Natural killer cell (primary cell): Measurements from ENCODE around the gene GPR35. TPM values are rescaled to one million over a fixed set of nuclear protein-coding genes. Genes with fewer than 3 reads are reported as not detected.

Experiments
- ATAC-seq, 3 donors: fragments of 150-1000 bp in 2 of 3; fragments of 200-7000 bp in 1 of 3; cut with Tn5 transposase; 1 replicate in 1 of 3; 2 replicates in 2 of 3; pipeline ENCODE4 v1.10.0; 2021; ENCODE audit warnings: mild to moderate bottlenecking in 2 of 3, moderate library complexity in 2 of 3
- DNase-seq, 2 donors: peaks; one replicate each; pipeline versions ENCODE4 v3.0.0 to v3.0.0-alpha.2; 2013 to 2021; ENCODE audit warnings: mixed read lengths in 1 of 2
- H3K27ac ChIP-seq: one replicate; pipeline ENCODE4 v1.5.1; 2013; ENCODE audit warnings: mild to moderate bottlenecking, low read length
- H3K27me3 ChIP-seq: one replicate; pipeline ENCODE4 v1.6.1; 2013; ENCODE audit warnings: low read length; ENCODE audit not compliant: control insufficient read depth, insufficient read depth
- H3K36me3 ChIP-seq: one replicate; pipeline ENCODE4 v1.6.1; 2013; ENCODE audit warnings: low read length; ENCODE audit not compliant: control insufficient read depth, insufficient read depth
- H3K4me1 ChIP-seq: one replicate; pipeline ENCODE4 v1.6.1; 2013; ENCODE audit warnings: low read length; ENCODE audit not compliant: control insufficient read depth, insufficient read depth
- H3K4me3 ChIP-seq: one replicate; pipeline ENCODE4 v1.5.1; 2013; ENCODE audit warnings: low read length
- H3K9me3 ChIP-seq: one replicate; pipeline ENCODE4 v1.6.1; 2013; ENCODE audit warnings: low read length; ENCODE audit not compliant: control insufficient read depth, insufficient read depth
- H3K27ac Mint-ChIP-seq, 2 donors: one replicate each; pipeline ENCODE4 v1.8.0; 2022; ENCODE audit warnings: mild to moderate bottlenecking in 2 of 2, mixed read lengths in 2 of 2, moderate library complexity in 1 of 2
- H3K27me3 Mint-ChIP-seq, 2 donors: one replicate each; pipeline ENCODE4 v1.8.0; 2022; ENCODE audit warnings: low read depth in 2 of 2, mixed read lengths in 2 of 2
- H3K36me3 Mint-ChIP-seq: one replicate; pipeline ENCODE4 v1.8.0; 2022; ENCODE audit warnings: mixed read lengths
- H3K4me1 Mint-ChIP-seq, 2 donors: one replicate each; pipeline ENCODE4 v1.8.0; 2022; ENCODE audit warnings: mixed read lengths in 2 of 2
- H3K4me3 Mint-ChIP-seq: one replicate; pipeline ENCODE4 v1.8.0; 2022; ENCODE audit warnings: mild to moderate bottlenecking, moderate library complexity, mixed read lengths
- H3K9me3 Mint-ChIP-seq, 2 donors: one replicate each; pipeline ENCODE4 v1.8.0; 2022; ENCODE audit warnings: mixed read lengths in 2 of 2
- WGBS: methylation state at CpG from one replicate; pipeline ENCODE4 v1.1.7; 2013; ENCODE audit warnings: missing lambda C conversion rate; ENCODE audit not compliant: insufficient coverage; 5-methylcytosine and 5-hydroxymethylcytosine counted together
- intact Hi-C: fragments of 100-400 bp; cut with micrococcal nuclease; formaldehyde crosslinking; loops from one replicate; pipeline ENCODE4 v1.14.2; 2022
- total RNA-seq, 4 donors: library from RNA; stranded (reverse); fragments of 120-200 nt in 1 of 4; gene quantifications; one replicate each; pipeline versions ENCODE4 v1.2.3 to v1.2.4, GENCODE V29; 2013 to 2022
- TF ChIP-seq, protein P1 (sequence below): fragments of 200-600 bp; IDR thresholded peaks from one replicate; pipeline ENCODE4 v1.8.0; 2022; ENCODE audit warnings: antibody characterized with exemption

GPR35 gene
- total RNA-seq, 3 donors from 2014 or later (not counting 1 experiment from before 2014, with no cell fraction given): 10.6 to 19.7 (median 15.7) TPM

DNA sequence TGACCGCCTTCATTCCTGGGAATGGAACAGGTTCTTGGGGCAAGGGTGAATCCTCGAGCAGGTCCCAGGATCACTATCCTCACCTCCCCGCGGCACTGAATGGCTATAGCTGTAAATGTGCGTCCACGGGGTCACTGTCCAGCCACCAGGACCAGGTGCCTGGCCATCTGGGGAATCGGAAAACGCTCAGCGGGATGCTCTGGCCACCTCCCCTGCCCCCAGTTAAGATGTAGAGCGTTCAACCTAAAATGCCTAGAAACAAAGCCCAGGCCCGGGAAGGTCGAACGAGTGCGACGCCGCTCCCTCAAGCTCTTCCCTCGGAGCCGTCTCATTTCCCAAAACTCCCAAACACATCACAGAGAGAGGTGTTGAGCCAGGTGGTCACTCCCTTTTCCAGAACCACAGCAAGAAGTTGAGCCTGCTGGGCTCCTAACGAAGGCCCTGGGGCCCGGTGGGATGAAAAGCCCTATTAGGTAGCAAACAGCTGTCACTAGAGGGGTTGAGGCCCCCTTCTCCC is 39.5 kb upstream of the GPR35 start:
- no peaks in the 10 kb centered on the region for H3K27me3 Mint-ChIP-seq
- H3K4me1 Mint-ChIP-seq: peaks cover 41 to 47% of the 10 kb centered on the region in 2 donors
- Histone ChIP-seq H3K27me3 (no peaks in the 10 kb centered on the region), H3K27ac (peak overlapping the region; percentile 91), H3K9me3 (no peaks in the 10 kb centered on the region), H3K36me3 (peaks cover 12% of the 10 kb centered on the region), H3K4me3 (peak overlapping the region; percentile 89), H3K4me1 (peaks cover 38% of the 10 kb centered on the region)
- TF ChIP-seq, protein P1, sequence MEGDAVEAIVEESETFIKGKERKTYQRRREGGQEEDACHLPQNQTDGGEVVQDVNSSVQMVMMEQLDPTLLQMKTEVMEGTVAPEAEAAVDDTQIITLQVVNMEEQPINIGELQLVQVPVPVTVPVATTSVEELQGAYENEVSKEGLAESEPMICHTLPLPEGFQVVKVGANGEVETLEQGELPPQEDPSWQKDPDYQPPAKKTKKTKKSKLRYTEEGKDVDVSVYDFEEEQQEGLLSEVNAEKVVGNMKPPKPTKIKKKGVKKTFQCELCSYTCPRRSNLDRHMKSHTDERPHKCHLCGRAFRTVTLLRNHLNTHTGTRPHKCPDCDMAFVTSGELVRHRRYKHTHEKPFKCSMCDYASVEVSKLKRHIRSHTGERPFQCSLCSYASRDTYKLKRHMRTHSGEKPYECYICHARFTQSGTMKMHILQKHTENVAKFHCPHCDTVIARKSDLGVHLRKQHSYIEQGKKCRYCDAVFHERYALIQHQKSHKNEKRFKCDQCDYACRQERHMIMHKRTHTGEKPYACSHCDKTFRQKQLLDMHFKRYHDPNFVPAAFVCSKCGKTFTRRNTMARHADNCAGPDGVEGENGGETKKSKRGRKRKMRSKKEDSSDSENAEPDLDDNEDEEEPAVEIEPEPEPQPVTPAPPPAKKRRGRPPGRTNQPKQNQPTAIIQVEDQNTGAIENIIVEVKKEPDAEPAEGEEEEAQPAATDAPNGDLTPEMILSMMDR: no peak
- intact Hi-C loops: loop anchor here (1.0 kb wide), 3 partner anchors 19 to 40 kb away; partner anchors contain the start of gene GPR35
- DNase-seq: no peak
- H3K9me3 Mint-ChIP-seq: no peaks in the 10 kb centered on the region
- H3K27ac Mint-ChIP-seq: peak overlapping the region; percentile 89 to 91
- H3K4me3 Mint-ChIP-seq: peak overlapping the region; percentile 95
- ATAC-seq: no peak
- no peaks in the 10 kb centered on the region for H3K36me3 Mint-ChIP-seq
- 5% methylated on average over 20 of the region's 20 CpGs for WGBS

DNA sequence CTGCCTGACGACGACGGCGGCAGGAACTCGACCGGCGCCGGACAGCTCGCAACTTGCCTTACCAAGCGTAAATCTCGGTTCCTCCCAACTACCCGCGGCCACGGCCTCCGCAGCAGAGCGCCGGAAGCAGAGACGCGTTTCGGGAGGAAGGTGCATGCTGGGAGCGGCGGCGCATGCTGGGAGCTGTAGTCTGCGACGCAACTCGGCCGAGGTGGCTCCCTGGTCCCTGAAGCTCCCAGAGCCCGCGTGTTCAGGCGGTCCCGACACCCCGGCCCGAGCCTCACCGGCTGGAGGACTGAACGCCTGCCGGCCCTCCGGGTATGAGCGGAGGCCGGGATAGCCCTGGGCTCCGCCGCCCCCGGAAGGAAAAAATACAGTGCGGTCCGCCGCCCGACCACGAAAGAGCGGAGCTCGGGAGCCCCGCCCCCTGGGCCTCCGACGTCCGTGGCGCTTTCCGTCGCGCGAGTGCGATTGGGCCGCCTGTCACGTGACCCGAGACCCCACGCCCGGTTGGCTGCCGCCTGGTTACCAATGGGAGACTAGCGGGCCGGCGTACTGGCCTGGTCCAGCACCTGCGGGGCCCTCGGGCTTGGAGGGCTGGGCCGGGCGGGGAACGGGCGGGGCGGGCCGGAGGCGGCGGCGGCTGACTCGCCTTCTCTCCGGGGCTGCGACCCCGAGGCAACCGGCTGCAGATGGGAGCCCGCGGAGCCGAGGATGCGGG is 38.9 kb upstream of the GPR35 start, which contains the start of gene CAPN10:
CAPN10 (plus strand) TSS at position 537 of the 721 bp plus-strand sequence; CDS start at position 715, 178 bp downstream.
- intact Hi-C loops: loop anchor here (1.0 kb wide), 3 partner anchors 20 to 39 kb away; partner anchors contain the start of gene GPR35
- Histone ChIP-seq H3K9me3 (no peaks in the 10 kb centered on the region), H3K27me3 (no peaks in the 10 kb centered on the region), H3K36me3 (peaks cover 18% of the 10 kb centered on the region), H3K4me1 (peaks cover 38% of the 10 kb centered on the region), H3K4me3 (peak within 1 kb of the TSS; percentile 89), H3K27ac (peak within 1 kb of the TSS; percentile 91)
- peak within 1 kb of the TSS; percentile 95 for H3K4me3 Mint-ChIP-seq
- peak; percentile 96 to 98 for DNase-seq
- no peaks in the 10 kb centered on the region for H3K27me3 Mint-ChIP-seq
- H3K9me3 Mint-ChIP-seq: no peaks in the 10 kb centered on the region
- peak within 1 kb of the TSS; percentile 89 to 91 for H3K27ac Mint-ChIP-seq
- TF ChIP-seq, protein P1: no peak
- ATAC-seq: peak; percentile 86 to 92 (median 88)
- H3K36me3 Mint-ChIP-seq: no peaks in the 10 kb centered on the region
- under 1% methylated on average over 88 of the region's 88 CpGs for WGBS
- peaks cover 38 to 49% of the 10 kb centered on the region in 2 donors for H3K4me1 Mint-ChIP-seq

DNA sequence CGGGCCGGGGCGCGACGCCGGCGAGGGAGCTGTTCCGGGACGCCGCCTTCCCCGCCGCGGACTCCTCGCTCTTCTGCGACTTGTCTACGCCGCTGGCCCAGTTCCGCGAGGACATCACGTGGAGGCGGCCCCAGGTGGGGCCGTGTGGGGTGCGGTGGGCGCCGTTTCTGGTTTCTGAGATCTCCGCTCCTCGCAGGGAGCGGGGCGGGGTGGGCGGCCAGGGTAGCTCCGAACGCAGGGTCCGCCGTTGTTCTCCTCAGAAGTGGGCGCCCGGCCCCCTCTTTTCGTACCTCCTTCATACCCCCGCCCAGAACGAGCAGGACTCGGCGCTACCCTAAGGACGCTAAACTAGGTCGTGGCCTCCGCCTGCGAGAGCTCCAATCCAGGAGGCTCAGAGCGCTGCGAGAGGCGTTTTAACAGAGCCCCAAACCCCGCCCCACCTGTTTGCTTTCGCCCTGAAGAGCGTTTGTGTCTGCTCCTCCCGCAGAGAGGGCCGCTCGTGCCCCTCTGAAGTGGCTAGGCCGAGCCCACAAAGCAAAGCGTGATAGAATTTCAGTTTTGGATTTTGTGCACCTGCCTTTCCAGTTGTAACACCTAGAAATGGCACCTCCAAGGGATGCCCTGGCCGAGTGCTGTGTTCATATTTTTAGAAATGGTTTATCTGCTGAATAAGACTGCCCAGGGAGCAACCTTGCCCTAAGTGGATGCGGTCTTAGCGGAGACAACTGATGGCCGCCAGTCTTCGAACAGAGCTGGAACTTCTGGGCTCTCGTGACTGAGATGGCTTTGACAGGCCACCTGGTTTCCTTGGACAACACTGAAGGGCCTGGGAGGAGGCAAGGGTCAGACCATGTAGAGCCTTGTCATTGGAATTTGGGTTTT is 38.1 kb upstream of the GPR35 start:
- Histone ChIP-seq H3K4me1 (peaks cover 38% of the 10 kb centered on the region), H3K36me3 (peaks cover 26% of the 10 kb centered on the region), H3K27ac (peak overlapping the region; percentile 45), H3K27me3 (no peaks in the 10 kb centered on the region), H3K4me3 (peak overlapping the region; percentile 62), H3K9me3 (no peaks in the 10 kb centered on the region)
- Mint-ChIP-seq H3K27ac (peak overlapping the region; percentile 89 to 91), H3K36me3 (no peaks in the 10 kb centered on the region), H3K4me3 (peak overlapping the region; percentile 93), H3K4me1 (peaks cover 38 to 51% of the 10 kb centered on the region in 2 donors), H3K27me3 (no peaks in the 10 kb centered on the region), H3K9me3 (no peaks in the 10 kb centered on the region)
- 4% methylated on average over 62 of the region's 62 CpGs for WGBS
- TF ChIP-seq, protein P1: no peak
- DNase-seq (peak; percentile 35 to 78), ATAC-seq (peak; percentile 21 to 53 (median 31))
- intact Hi-C loops: loop anchor here (1.0 kb wide), 3 partner anchors 21 to 38 kb away; partner anchors contain the start of gene GPR35
